Fibroblast of skin of left quadriceps (primary cell): ENCODE measurements around the gene MITF.
A peak's percentile ranks its signal among the peaks of the same experiment; 100 is the strongest.

Source experiments
- DNase-seq, 2 experiments: peaks; one replicate each; pipeline ENCODE4 v3.0.0-alpha.2; 2013; ENCODE audit warnings: low read depth in 2 of 2

MITF gene

GRCh38 chr3:69961706-69962439 lies 222.6 kb downstream of the MITF start:
- DNase-seq, result no peak

- DNase-seq, result no peak
These were observed 224.4 kb downstream of the MITF start for GRCh38 chr3:69963643-69964042.

- DNase-seq, result no peak
These were observed 227.9 kb downstream of the MITF start for GRCh38 chr3:69967156-69967555.

GRCh38 chr3:69970827-69971226 lies 231.6 kb downstream of the MITF start:
- no peak for DNase-seq

GRCh38 chr3:69972672-69973071 lies 233.4 kb downstream of the MITF start:
- DNase-seq, result no peak

GRCh38 chr3:69976021-69976420 lies 236.8 kb downstream of the MITF start:
- DNase-seq, result no peak

- DNase-seq, result no peak
These were observed 244.4 kb downstream of the MITF start for GRCh38 chr3:69983546-69984265.

- no peak for DNase-seq
These were observed 246.0 kb downstream of the MITF start for GRCh38 chr3:69985266-69985665.

- no peak for DNase-seq
These were observed 247.2 kb downstream of the MITF start for GRCh38 chr3:69986419-69986818.

GRCh38 chr3:69987833-69988232 lies 248.6 kb downstream of the MITF start:
- DNase-seq, result no peak

- no peak for DNase-seq
These were observed 254.5 kb downstream of the MITF start for GRCh38 chr3:69993757-69994156.

- DNase-seq, result no peak
These were observed 255.7 kb downstream of the MITF start for GRCh38 chr3:69994919-69995318.

GRCh38 chr3:69997631-69998307 lies 258.5 kb downstream of the MITF start:
- no peak for DNase-seq

- no peak for DNase-seq
These were observed 259.5 kb downstream of the MITF start for GRCh38 chr3:69998759-69999139.

- DNase-seq, result peak in 1 of 2 experiments; percentile 0
These were observed 260.1 kb downstream of the MITF start, which contains the start of gene SAMMSON for GRCh38 chr3:69999140-70000027. Gene SAMMSON (plus strand): TSS chr3:69999733.

- no peak for DNase-seq
These were observed 260.8 kb downstream of the MITF start for GRCh38 chr3:70000028-70000410.

GRCh38 chr3:70000563-70001081 lies 261.4 kb downstream of the MITF start:
- DNase-seq, result no peak

- no peak for DNase-seq
These were observed 263.9 kb downstream of the MITF start for GRCh38 chr3:70003119-70003518.

- no peak for DNase-seq
These were observed 266.8 kb downstream of the MITF start for GRCh38 chr3:70006089-70006488.

GRCh38 chr3:70010346-70010745 lies 271.1 kb downstream of the MITF start:
- no peak for DNase-seq

GRCh38 chr3:70011582-70011981 lies 272.3 kb downstream of the MITF start:
- no peak for DNase-seq
